AG09319 (cell line): ENCODE measurements around the gene ANKRD45.
"Not testable (repeated sequence)": the region's sequence is repeated elsewhere in the genome, so short reads cannot be mapped to it uniquely, and the experiment has no call there.

ENCODE experiments used
- DNase-seq: peaks from one replicate; pipeline ENCODE4 v3.0.0-alpha.2; 2010; ENCODE audit warnings: low read depth; ENCODE audit errors: extremely low read depth
- CTCF ChIP-seq: IDR thresholded peaks from 2 replicates; pipeline ENCODE4 v1.5.1; 2011; ENCODE audit warnings: low read depth, mild to moderate bottlenecking, inconsistent platforms, low read length, moderate library complexity

Gene ANKRD45

DNA sequence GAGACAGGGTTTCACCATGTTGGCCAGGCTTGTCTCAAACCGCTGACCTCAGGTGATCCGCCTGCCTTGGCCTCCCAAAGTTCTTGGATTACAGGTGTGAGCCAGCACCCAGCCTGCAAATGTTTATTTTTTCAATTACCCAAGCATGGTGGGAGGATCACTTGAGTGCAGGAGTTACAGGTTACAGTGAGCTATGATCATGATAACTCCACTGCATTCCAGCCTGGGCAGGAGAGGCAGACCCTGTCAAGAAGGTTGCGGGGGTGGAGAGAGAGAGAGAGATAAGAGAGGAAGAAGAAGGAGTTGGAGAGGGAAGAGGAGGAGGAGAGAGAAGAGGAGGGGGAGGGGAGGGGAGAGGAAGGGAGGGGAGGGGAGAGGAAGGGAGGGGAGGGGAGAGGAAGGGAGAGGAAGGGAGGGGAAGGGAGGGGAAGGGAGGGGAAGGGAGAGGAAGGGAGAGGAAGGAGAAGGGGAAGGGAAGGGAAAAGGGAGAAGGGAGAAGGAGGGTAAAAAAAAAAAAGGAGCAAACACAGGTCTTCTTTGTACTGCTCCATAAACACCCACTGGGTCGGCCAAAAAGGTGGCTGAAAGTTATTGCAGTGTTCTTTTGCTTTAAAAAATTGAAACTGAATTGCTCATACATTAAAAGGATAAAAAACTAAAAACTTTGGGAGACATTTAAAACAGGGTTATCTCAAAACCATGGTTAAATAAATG, 61.0 kb downstream of the ANKRD45 start:
- DNase-seq: no peak
- TF ChIP-seq CTCF: no peak

DNA sequence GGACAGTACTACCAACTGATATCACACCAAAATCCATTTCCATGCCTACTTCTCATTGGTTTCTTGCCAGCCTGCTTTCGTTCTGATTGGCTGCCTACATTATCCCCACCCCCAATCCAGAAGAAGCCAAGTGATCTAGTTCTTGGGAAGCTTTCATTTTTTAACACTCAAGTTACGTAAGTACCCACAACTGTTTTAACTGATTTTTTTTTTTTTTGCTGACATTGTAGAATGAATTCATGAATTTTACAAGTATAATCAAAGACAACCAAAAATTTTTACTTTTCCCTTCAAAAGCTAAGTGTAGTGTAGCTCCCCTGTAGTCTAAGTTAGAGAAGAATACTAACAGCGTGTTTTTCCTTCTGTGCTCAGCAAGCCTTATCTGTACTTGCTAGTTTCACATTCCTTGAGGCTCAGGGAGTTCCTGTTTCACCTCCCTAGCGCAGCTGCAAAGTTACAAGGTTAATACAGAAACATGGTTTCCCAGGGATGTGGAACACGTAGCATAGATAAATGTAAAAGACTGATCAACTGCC, 66.5 kb downstream of the ANKRD45 start, which contains the start of gene SLC9C2:
SLC9C2 (minus strand) TSS at position 17 of the 536 bp plus-strand sequence. CDS start 1,296 bp downstream, outside the sequence.
- no peak for TF ChIP-seq CTCF
- DNase-seq: no peak

DNA sequence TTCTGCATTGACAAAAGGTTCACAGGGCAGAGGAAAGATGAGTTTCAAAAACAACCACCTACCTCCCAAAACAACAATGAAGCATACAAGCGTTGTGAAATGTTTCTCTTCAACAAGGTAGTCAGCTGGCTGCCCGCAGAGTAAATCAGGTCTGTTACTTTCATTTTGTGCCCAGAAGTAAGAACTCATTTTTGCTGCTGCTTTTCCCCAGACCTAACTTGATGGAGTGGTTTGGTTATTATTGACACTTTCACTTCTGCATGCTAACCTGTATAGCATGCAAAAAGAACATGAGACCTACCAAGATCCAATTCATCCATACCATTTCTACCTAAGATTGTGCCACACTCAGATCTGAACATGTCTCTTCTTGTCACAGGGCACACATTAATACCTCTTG, 68.1 kb downstream of the ANKRD45 start:
- no peak for DNase-seq
- TF ChIP-seq CTCF: no peak

DNA sequence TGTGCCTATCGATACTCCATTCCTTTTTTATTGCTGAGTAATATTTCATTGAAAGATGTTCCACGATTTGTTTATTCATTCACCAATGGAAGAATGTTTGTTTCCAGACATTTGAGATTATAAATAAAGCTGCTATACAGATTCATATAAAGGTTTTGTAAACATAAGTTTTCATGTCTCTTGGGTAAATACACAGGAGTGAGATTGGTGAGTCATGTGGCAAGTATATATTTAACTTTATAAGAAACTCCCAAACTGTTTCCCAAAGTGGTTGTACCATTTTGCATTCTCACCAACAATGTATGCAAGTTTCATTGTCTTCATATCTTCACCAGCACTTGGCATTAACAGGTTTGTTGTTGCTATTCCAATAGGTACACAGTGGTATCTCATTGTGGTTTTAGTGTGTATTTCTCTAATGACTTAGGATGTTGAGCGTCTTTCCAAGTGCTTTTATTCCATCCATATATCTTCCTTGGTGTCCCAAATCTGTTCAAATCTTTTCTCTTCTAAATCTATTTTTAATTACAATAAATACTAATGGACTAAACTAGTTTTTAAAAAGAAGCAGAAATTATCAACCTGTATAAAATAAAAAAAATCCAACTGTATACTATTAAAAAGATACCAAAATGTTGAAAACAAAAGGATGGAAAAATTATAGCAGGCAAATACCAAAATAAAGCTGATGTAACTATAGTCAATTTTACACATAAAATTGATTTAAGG, 73.4 kb downstream of the ANKRD45 start:
- TF ChIP-seq CTCF: no peak
- no peak for DNase-seq

GRCh38 chr1:173591138-173591537, 78.5 kb downstream of the ANKRD45 start:
- DNase-seq: not testable (repeated sequence)

DNA sequence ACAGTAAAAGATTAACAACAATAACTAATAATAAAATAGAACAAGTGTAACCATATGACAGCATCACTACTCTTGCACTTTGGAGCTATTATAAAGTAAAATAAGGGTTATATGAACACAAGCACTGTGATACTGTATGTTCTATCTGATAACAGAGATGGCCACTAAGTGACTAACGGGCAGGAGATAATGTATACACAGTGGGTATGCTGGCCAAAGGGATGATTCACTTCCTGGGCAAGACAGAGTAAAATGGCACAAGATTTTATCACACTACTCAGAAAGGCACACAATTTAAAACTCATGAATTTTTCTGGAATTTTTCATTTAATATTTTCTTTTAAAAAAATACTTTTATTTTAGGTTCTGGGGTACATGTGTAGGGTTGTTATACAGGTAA, 79.1 kb downstream of the ANKRD45 start:
- no peak for TF ChIP-seq CTCF
- no peak for DNase-seq

DNA sequence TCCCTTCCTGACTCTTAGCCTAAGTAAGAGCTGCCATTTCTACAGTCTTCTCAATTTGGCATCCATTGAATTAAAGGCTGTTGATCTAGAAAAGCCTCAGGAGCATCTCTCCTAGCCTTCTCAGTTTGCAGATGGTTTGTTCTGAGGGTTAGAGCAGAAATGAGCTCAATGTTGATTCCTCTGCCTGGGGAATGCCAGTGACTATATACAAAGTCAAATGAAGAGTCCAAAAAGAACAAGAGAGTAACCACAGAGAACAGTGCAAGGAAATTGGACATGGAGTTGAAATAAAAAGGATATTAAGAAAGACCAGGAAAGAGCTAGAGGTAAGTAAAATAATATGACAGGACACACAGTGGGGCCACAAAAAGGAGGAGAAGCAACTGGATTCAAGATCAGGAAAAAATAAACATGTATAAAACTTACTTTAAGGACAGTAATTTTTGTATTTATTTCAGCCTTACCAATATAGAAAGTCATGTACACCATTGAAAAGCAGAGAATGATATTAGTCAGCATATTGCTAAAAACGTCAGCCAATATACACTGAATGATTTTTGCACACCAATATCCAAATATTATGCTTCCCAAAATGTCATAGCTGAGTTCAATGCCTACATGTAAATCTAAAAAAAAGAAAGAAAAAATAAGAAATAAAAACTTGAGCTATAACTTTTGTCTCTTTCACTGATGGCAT, 88.1 kb downstream of the ANKRD45 start:
- TF ChIP-seq CTCF: no peak
- DNase-seq: no peak
